Measurements from ENCODE around the gene SRSF11. TPM values are rescaled to one million over a fixed set of nuclear protein-coding genes. Genes with fewer than 3 reads are reported as not detected.

The SRSF11 gene
- total RNA-seq, 1 donor from 2014 or later = 76.0 TPM

Other genes with a start within 250 kb of the SRSF11 start
- gene LRRC40, start 15.8 kb upstream of the SRSF11 start, total RNA-seq = 15.3 and 15.7 TPM in 2 replicates
- 15.9 and 23.4 TPM in 2 replicates for gene ANKRD13C, start 133.3 kb downstream of the SRSF11 start, total RNA-seq
- gene CTH, start 189.9 kb downstream of the SRSF11 start, total RNA-seq = 0.79 and 0.87 TPM in 2 replicates